WTC11 (cell line): Measurements from ENCODE around the gene ABHD6. TPM values are rescaled to one million over a fixed set of nuclear protein-coding genes. Genes with fewer than 3 reads are reported as not detected.

Experiments used
- ATAC-seq: fragments of 200-7000 bp; cut with Tn5 transposase; 2 replicates; pipeline ENCODE4 v1.10.0; 2021; ENCODE audit warnings: mild to moderate bottlenecking, moderate library complexity
- CTCF ChIA-PET: fragments of 300-600 bp; sonication (Branson Sonifier 250); formaldehyde crosslinking; loops from one replicate; lab custom pipeline; 2021; ENCODE audit warnings: antibody characterized with exemption; lab: Charles Lee
- POLR2A ChIA-PET: fragments of 350-600 bp; sonication (Branson Sonifier 250); formaldehyde crosslinking; loops from one replicate; lab custom pipeline; 2021; ENCODE audit warnings: antibody characterized with exemption; lab: Charles Lee
- DNase-seq: peaks from one replicate; pipeline ENCODE4 v3.0.0; 2021; ENCODE audit warnings: low spot score
- H3K27ac Mint-ChIP-seq: 2 replicates; pipeline ENCODE4 v1.8.0; 2021; ENCODE audit warnings: mixed read lengths
- H3K27me3 Mint-ChIP-seq: 2 replicates; pipeline ENCODE4 v1.8.0; 2021; ENCODE audit warnings: low read depth, mild to moderate bottlenecking, moderate library complexity, mixed read lengths
- H3K36me3 Mint-ChIP-seq: 2 replicates; pipeline ENCODE4 v1.8.0; 2021; ENCODE audit warnings: mixed read lengths
- H3K4me1 Mint-ChIP-seq: 2 replicates; pipeline ENCODE4 v1.8.0; 2022; ENCODE audit warnings: mixed read lengths
- H3K4me3 Mint-ChIP-seq: 2 replicates; pipeline ENCODE4 v1.8.0; 2021; ENCODE audit warnings: mild to moderate bottlenecking, moderate library complexity, mixed read lengths
- H3K9me3 Mint-ChIP-seq: 2 replicates; pipeline ENCODE4 v1.8.0; 2021; ENCODE audit warnings: mixed read lengths
- ATF1 ChIP-seq: sonication (generic); formaldehyde crosslinking; IDR thresholded peaks from 2 replicates; pipeline ENCODE4 v1.8.1; 2023; ENCODE audit warnings: mild to moderate bottlenecking, moderate library complexity, missing genetic modification reagents
- ATF3 ChIP-seq: sonication (generic); formaldehyde crosslinking; conservative IDR thresholded peaks from 2 replicates; pipeline ENCODE4 v1.8.1; 2022; ENCODE audit warnings: mild to moderate bottlenecking, missing genetic modification reagents
- CDX4 ChIP-seq: fragments of 250-450 bp; sonication (Bioruptor Pico); IDR thresholded peaks from 2 replicates; pipeline ENCODE4 v1.9.0; 2021; ENCODE audit warnings: moderate library complexity, mild to moderate bottlenecking, inconsistent platforms, borderline replicate concordance
- GTF2I ChIP-seq: fragments of 250-450 bp; sonication (Bioruptor Pico); conservative IDR thresholded peaks from 2 replicates; pipeline ENCODE4 v1.4.0; 2021; ENCODE audit warnings: mild to moderate bottlenecking
- HMGA2 ChIP-seq: fragments of 250-450 bp; sonication (Bioruptor Pico); IDR thresholded peaks from 2 replicates; pipeline ENCODE4 v1.4.0; 2021; ENCODE audit warnings: mild to moderate bottlenecking, moderate library complexity
- IRF1 ChIP-seq: sonication (generic); formaldehyde crosslinking; IDR thresholded peaks from 2 replicates; pipeline ENCODE4 v1.8.0; 2023; ENCODE audit warnings: missing genetic modification reagents
- JUN ChIP-seq: sonication (generic); formaldehyde crosslinking; IDR thresholded peaks from 2 replicates; pipeline ENCODE4 v1.8.0; 2023; ENCODE audit warnings: mild to moderate bottlenecking, missing genetic modification reagents
- KAT7 ChIP-seq: sonication (generic); formaldehyde crosslinking; IDR thresholded peaks from 2 replicates; pipeline ENCODE4 v1.8.1; 2023; ENCODE audit warnings: missing genetic modification reagents, mild to moderate bottlenecking, borderline replicate concordance
- MLX ChIP-seq: sonication (generic); formaldehyde crosslinking; IDR thresholded peaks from 2 replicates; pipeline ENCODE4 v1.8.1; 2023; ENCODE audit warnings: mild to moderate bottlenecking, missing genetic modification reagents, moderate library complexity
- PRDM15 ChIP-seq: sonication (generic); formaldehyde crosslinking; IDR thresholded peaks from 2 replicates; pipeline ENCODE4 v1.8.0; 2022; ENCODE audit warnings: missing genetic modification reagents
- PRRX2 ChIP-seq: fragments of 250-450 bp; sonication (Bioruptor Pico); IDR thresholded peaks from 2 replicates; pipeline ENCODE4 v1.8.0; 2021; ENCODE audit warnings: mild to moderate bottlenecking
- SOX15 ChIP-seq: fragments of 250-450 bp; sonication (Bioruptor Pico); IDR thresholded peaks from 2 replicates; pipeline ENCODE4 v1.9.0; 2021; ENCODE audit warnings: mild to moderate bottlenecking
- STAT6 ChIP-seq: sonication (generic); formaldehyde crosslinking; conservative IDR thresholded peaks from 2 replicates; pipeline ENCODE4 v1.8.1; 2023; ENCODE audit warnings: mild to moderate bottlenecking, low read depth, missing genetic modification reagents, moderate library complexity
- TEAD1 ChIP-seq: sonication (generic); formaldehyde crosslinking; IDR thresholded peaks from 2 replicates; pipeline ENCODE4 v1.8.0; 2022; ENCODE audit warnings: mild to moderate bottlenecking, missing genetic modification reagents
- TP53 ChIP-seq: sonication (generic); formaldehyde crosslinking; IDR thresholded peaks from 2 replicates; pipeline ENCODE4 v1.8.1; 2023; ENCODE audit warnings: mild to moderate bottlenecking, missing genetic modification reagents
- ZMAT4 ChIP-seq: fragments of 250-450 bp; sonication (Bioruptor Pico); IDR thresholded peaks from 2 replicates; pipeline ENCODE4 v1.9.0; 2021; ENCODE audit warnings: mild to moderate bottlenecking
- ZNF396 ChIP-seq: fragments of 250-450 bp; sonication (Bioruptor Pico); IDR thresholded peaks from 2 replicates; pipeline ENCODE4 v1.8.0; 2021; ENCODE audit warnings: mild to moderate bottlenecking, moderate library complexity, borderline replicate concordance
- ZNF423 ChIP-seq: fragments of 250-450 bp; sonication (Bioruptor Pico); IDR thresholded peaks from 2 replicates; pipeline ENCODE4 v2.1.2; 2022; ENCODE audit warnings: mild to moderate bottlenecking, moderate library complexity
- ZNF512 ChIP-seq: sonication (generic); formaldehyde crosslinking; IDR thresholded peaks from 2 replicates; pipeline ENCODE4 v1.8.1; 2022; ENCODE audit warnings: missing genetic modification reagents, borderline replicate concordance
- total RNA-seq: library from RNA; stranded (reverse); gene quantifications from 3 replicates; pipeline ENCODE4 v1.2.3, GENCODE V29; 2021

ABHD6 gene
- total RNA-seq, 1 experiment from 2014 or later = 5.4 TPM

GRCh38 chr3:58271901-58272501, 34.4 kb downstream of the ABHD6 start:
- H3K4me3 Mint-ChIP-seq = no peak overlapping the region
- peaks cover 16% of the 10 kb centered on the region for H3K36me3 Mint-ChIP-seq
- no peak overlapping the region for H3K27ac Mint-ChIP-seq
- ATAC-seq (no peak), DNase-seq (no peak)
- no peaks in the 10 kb centered on the region for H3K4me1 Mint-ChIP-seq
- no peaks in the 10 kb centered on the region for H3K27me3 Mint-ChIP-seq
- H3K9me3 Mint-ChIP-seq = peaks cover 7% of the 10 kb centered on the region; the same call in 1 of the 2 replicates
- ChIA-PET POLR2A (interaction anchor here (0.6 kb wide), 1 partner anchor 20 kb away, joined by 3 read pairs; no protein-coding TSS in a partner anchor), CTCF (interaction anchor here (0.6 to 1.7 kb wide), 3 partner anchors 34 to 84 kb away, joined by 3 to 8 read pairs (median 5); partner anchors contain the start of genes HTD2 and RPP14)
- TF ChIP-seq ZNF423 (no peak), JUN (CRISPR knock-in tag) (no peak), TP53 (CRISPR knock-in tag) (no peak)

- POLR2A ChIA-PET = no interaction called here
- CTCF ChIA-PET = interaction anchor here (0.6 kb wide), 1 partner anchor 40 kb away, joined by 3 read pairs; no protein-coding TSS in a partner anchor
- TF ChIP-seq MLX (CRISPR knock-in tag) = no peak
- TF ChIP-seq IRF1 = no peak
- TF ChIP-seq GTF2I (CRISPR knock-in tag) = no peak
- no peak for TF ChIP-seq TEAD1 (CRISPR knock-in tag)
- TF ChIP-seq ZNF396 (CRISPR knock-in tag) = no peak
- TF ChIP-seq ATF1 = no peak
- no peak for TF ChIP-seq ZMAT4 (CRISPR knock-in tag)
- TF ChIP-seq PRRX2 (CRISPR knock-in tag) = no peak
- no peak for TF ChIP-seq HMGA2 (CRISPR knock-in tag)
- TF ChIP-seq SOX15 (CRISPR knock-in tag) = no peak
- TF ChIP-seq CDX4 (CRISPR knock-in tag) = no peak
- TF ChIP-seq PRDM15 (CRISPR knock-in tag) = no peak
- TF ChIP-seq KAT7 (CRISPR knock-in tag) = no peak
- no peak for TF ChIP-seq ZNF512 (CRISPR knock-in tag)
- no peak for TF ChIP-seq ATF3 (CRISPR knock-in tag)
- TF ChIP-seq STAT6 = no peak
Observed at GRCh38 chr3:58272891-58273290, 35.3 kb downstream of the ABHD6 start.

More at GRCh38 chr3:58272891-58273290, 35.3 kb downstream of the ABHD6 start:
- H3K36me3 Mint-ChIP-seq = peaks cover 19% of the 10 kb centered on the region
- peaks cover 11% of the 10 kb centered on the region; the same call in 1 of the 2 replicates for H3K9me3 Mint-ChIP-seq
- no peaks in the 10 kb centered on the region for H3K4me1 Mint-ChIP-seq
- no peak for DNase-seq
- no peak overlapping the region for H3K4me3 Mint-ChIP-seq
- no peak for ATAC-seq
- no peaks in the 10 kb centered on the region for H3K27me3 Mint-ChIP-seq
- no peak overlapping the region for H3K27ac Mint-ChIP-seq
